ENCODE data around the gene TNNT1.

Gene TNNT1

DNA sequence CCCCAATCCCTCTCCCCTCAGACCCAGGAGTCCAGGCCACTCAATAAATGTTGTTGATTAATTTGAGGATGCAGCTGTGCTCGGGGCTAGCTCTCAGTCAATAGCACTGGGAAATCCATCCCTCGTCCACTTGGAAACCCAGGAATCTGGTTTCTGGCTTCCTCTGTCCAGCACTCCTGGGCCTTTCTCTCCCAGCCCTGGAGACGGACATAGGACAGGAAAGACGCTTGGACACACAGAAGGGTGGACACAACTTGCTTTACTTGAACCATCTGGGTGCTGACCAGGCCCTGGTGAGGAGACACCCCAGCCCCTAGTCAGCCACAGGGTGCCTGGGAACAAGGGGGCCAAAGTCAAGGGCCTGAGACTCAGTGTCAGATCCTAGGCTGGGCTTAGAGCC, 9.4 kb upstream of the TNNT1 start:
- no peaks in the 10 kb centered on the region for H3K36me3 ChIP-seq (ENCODE audit: control insufficient read depth in 2 of 2, insufficient read depth in 1 of 2, low read length in 2 of 2)
- H3K4me3 ChIP-seq (ENCODE audit: low read depth, low read length): no peak overlapping the region
- TF ChIP-seq ZBTB20 (tag by site-specific recombination; IDR thresholded peaks at IDR 0.05) (peak; percentile 79), ZNF792 (tag by site-specific recombination; IDR thresholded peaks at IDR 0.05) (no peak)
- TF ChIP-seq, protein P1, sequence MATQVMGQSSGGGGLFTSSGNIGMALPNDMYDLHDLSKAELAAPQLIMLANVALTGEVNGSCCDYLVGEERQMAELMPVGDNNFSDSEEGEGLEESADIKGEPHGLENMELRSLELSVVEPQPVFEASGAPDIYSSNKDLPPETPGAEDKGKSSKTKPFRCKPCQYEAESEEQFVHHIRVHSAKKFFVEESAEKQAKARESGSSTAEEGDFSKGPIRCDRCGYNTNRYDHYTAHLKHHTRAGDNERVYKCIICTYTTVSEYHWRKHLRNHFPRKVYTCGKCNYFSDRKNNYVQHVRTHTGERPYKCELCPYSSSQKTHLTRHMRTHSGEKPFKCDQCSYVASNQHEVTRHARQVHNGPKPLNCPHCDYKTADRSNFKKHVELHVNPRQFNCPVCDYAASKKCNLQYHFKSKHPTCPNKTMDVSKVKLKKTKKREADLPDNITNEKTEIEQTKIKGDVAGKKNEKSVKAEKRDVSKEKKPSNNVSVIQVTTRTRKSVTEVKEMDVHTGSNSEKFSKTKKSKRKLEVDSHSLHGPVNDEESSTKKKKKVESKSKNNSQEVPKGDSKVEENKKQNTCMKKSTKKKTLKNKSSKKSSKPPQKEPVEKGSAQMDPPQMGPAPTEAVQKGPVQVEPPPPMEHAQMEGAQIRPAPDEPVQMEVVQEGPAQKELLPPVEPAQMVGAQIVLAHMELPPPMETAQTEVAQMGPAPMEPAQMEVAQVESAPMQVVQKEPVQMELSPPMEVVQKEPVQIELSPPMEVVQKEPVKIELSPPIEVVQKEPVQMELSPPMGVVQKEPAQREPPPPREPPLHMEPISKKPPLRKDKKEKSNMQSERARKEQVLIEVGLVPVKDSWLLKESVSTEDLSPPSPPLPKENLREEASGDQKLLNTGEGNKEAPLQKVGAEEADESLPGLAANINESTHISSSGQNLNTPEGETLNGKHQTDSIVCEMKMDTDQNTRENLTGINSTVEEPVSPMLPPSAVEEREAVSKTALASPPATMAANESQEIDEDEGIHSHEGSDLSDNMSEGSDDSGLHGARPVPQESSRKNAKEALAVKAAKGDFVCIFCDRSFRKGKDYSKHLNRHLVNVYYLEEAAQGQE (tag by site-specific recombination; IDR thresholded peaks at IDR 0.05): peak; percentile 84
- ChIA-PET CTCF (interaction anchor here (0.6 to 4.5 kb wide), 7 partner anchors 12 to 474 kb away, joined by 3 to 107 read pairs (median 5); no protein-coding TSS in a partner anchor), POLR2A (interaction anchor here (0.8 to 2.8 kb wide), 3 partner anchors 15 to 249 kb away, joined by 3 to 19 read pairs (median 3); partner anchors contain the start of gene UBE2S)
- peaks cover 6% of the 10 kb centered on the region for H3K4me1 ChIP-seq (ENCODE audit: control insufficient read depth, insufficient read depth, low read length)
- no peaks in the 10 kb centered on the region for H3K9me3 ChIP-seq (ENCODE audit: control insufficient read depth, insufficient read depth, low read depth, low read length)
- no peak overlapping the region for H3K27ac ChIP-seq (ENCODE audit: extremely low read depth, low read depth, low read length)

DNA sequence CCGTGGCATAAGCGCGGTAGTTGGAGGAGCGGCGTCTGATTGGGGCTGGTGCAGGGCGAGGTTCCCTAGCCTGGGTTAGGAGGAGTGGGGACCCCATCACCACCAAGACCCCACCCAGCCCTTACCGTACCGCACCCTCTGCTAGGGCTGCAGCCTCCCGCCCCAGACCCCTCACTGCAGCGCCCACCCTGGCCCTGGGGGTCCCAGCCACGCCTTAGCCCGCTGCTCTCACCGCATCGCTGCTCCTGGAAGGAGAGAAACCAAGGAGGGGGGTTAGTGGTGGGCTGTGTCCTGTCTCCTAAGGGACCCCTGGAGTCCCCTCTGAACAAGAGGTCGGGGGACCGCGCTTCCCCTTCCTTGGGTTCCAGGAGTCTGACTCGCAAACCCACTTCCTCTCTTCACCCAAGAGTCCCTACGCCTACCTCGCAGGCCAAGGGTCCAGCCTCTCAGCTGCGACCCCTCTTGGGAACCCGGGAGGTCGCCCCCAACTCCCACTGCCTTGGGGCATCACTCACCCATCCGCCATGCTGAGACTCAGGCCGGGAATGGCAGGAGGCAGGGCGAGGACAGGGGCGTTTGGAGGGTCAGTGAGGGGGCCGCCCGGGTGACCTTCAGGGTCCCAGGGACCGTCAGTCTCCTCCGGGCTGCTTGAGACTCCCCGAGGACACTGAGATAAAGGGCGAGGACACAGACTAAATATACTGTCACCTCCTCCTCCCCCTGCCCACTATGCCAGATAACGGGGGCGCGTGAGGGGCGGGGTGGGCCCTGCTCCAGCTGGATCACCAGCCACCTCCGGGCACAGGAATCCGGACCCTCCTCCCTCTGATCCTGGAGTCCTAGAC, 8.3 kb upstream of the TNNT1 start, which contains the start of gene TNNI3:
Gene TNNI3, minus strand, starts transcription at position 669 of the 845 bp plus-strand sequence. Its CDS starts 143 bp downstream, at position 526.
- H3K4me3 ChIP-seq (ENCODE audit: low read depth, low read length): no peak within 1 kb of the TSS
- H3K27ac ChIP-seq (ENCODE audit: extremely low read depth, low read depth, low read length): no peak within 1 kb of the TSS
- no peaks in the 10 kb centered on the region for H3K9me3 ChIP-seq (ENCODE audit: control insufficient read depth, insufficient read depth, low read depth, low read length)
- ChIA-PET POLR2A (interaction anchor here (0.6 to 0.9 kb wide), 2 partner anchors 40 to 251 kb away, joined by 3 read pairs; partner anchors contain the start of genes PPP1R12C and UBE2S), CTCF (interaction anchor here (0.5 to 4.5 kb wide), 3 partner anchors 11 to 257 kb away, joined by 5 to 107 read pairs (median 5); no protein-coding TSS in a partner anchor)
- peaks cover 6% of the 10 kb centered on the region for H3K4me1 ChIP-seq (ENCODE audit: control insufficient read depth, insufficient read depth, low read length)
- TF ChIP-seq ZFHX2 (tag by site-specific recombination; conservative IDR thresholded peaks at IDR 0.05) (peak; percentile 68), KLF7 (tag by site-specific recombination; IDR thresholded peaks at IDR 0.05; ENCODE audit: borderline replicate concordance) (no peak), GLI2 (tag by site-specific recombination; IDR thresholded peaks at IDR 0.05; ENCODE audit: borderline replicate concordance, low read depth) (no peak), EGR2 (tag by site-specific recombination; IDR thresholded peaks at IDR 0.05; ENCODE audit: low read depth) (peak; percentile 23; the same call in 1 of the 2 replicates)
- no peaks in the 10 kb centered on the region for H3K36me3 ChIP-seq (ENCODE audit: control insufficient read depth in 2 of 2, insufficient read depth in 1 of 2, low read length in 2 of 2)

DNA sequence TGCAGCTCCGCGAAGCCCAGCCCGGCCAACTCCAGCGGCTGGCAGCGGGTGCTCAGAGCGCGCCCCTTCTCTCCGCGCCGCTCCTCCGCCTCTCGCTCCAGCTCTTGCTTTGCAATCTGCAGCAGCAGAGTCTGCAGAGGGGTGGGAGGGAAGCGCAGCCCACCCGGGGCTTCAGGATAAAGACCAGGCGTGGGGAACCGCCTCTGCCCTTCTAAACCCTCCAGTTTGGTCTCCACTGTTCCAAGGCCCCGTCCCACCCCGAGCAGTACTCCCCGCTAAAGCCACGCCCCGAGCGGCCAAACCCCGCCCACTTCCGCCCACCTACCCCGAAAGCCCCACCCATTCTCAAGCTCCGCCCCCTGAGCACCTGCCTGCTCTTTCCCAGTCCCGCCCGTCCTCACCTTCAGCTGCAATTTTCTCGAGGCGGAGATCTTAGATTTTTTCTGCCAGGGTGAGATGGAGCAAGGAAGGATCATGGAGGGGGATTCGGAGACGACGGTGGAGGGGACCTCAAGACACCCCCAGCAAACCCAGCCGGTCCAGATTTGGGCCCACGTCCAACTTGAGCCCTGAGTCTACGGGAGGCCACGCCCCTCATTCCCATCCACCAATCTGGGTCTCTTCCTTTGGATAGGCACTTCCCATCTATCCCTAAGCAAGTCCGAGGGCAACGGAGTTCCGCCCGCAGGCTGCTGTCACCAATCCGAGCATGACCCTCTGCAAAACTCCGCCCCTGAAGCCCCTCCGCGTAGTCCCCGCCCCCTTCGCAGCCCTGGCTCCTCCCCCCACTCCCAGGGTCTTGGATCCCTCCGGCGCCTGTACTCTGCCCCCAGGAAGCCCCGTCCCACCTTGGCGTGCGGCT, 7.4 kb upstream of the TNNT1 start:
- H3K4me3 ChIP-seq (ENCODE audit: low read depth, low read length): peak overlapping the region; percentile 7; the same call in 1 of the 2 replicates
- no peak overlapping the region for H3K27ac ChIP-seq (ENCODE audit: extremely low read depth, low read depth, low read length)
- CTCF ChIA-PET: interaction anchor here (0.8 to 1.2 kb wide), 3 partner anchors 10 to 498 kb away, joined by 3 to 6 read pairs (median 4); no protein-coding TSS in a partner anchor
- POLR2A ChIA-PET: interaction anchor here (0.6 to 1.2 kb wide), 5 partner anchors 10 to 101 kb away, joined by 3 to 6 read pairs (median 3); no protein-coding TSS in a partner anchor
- peaks cover 6% of the 10 kb centered on the region for H3K4me1 ChIP-seq (ENCODE audit: control insufficient read depth, insufficient read depth, low read length)
- no peaks in the 10 kb centered on the region for H3K9me3 ChIP-seq (ENCODE audit: control insufficient read depth, insufficient read depth, low read depth, low read length)
- H3K36me3 ChIP-seq (ENCODE audit: control insufficient read depth in 2 of 2, insufficient read depth in 1 of 2, low read length in 2 of 2): no peaks in the 10 kb centered on the region
- TF ChIP-seq ZFHX2 (tag by site-specific recombination; conservative IDR thresholded peaks at IDR 0.05) (peak; percentile 61), EGR2 (tag by site-specific recombination; IDR thresholded peaks at IDR 0.05; ENCODE audit: low read depth) (peak; percentile 59), ZNF529 (tag by site-specific recombination; IDR thresholded peaks at IDR 0.05; ENCODE audit: insufficient replicate concordance) (no peak), ZNF19 (tag by site-specific recombination; IDR thresholded peaks at IDR 0.05; ENCODE audit: low read depth) (no peak), IKZF3 (tag by site-specific recombination; IDR thresholded peaks at IDR 0.05) (0 out of 2 replicates have a peak, but pooled peaks have one; percentile 42), HOXA7 (CRISPR knock-in tag; IDR thresholded peaks at IDR 0.05; ENCODE audit: borderline replicate concordance) (no peak), KLF8 (tag by site-specific recombination; IDR thresholded peaks at IDR 0.05) (peak; percentile 88), WT1 (tag by site-specific recombination; IDR thresholded peaks at IDR 0.05) (no peak), KLF9 (tag by site-specific recombination; IDR thresholded peaks at IDR 0.05; ENCODE audit: low read depth) (0 out of 2 replicates have a peak, but pooled peaks have one; percentile 39), ZFP37 (tag by site-specific recombination; IDR thresholded peaks at IDR 0.05) (no peak), SP3 (tag by site-specific recombination; IDR thresholded peaks at IDR 0.05) (peak; percentile 82)
- TF ChIP-seq, protein P2, sequence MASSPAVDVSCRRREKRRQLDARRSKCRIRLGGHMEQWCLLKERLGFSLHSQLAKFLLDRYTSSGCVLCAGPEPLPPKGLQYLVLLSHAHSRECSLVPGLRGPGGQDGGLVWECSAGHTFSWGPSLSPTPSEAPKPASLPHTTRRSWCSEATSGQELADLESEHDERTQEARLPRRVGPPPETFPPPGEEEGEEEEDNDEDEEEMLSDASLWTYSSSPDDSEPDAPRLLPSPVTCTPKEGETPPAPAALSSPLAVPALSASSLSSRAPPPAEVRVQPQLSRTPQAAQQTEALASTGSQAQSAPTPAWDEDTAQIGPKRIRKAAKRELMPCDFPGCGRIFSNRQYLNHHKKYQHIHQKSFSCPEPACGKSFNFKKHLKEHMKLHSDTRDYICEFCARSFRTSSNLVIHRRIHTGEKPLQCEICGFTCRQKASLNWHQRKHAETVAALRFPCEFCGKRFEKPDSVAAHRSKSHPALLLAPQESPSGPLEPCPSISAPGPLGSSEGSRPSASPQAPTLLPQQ (tag by site-specific recombination; IDR thresholded peaks at IDR 0.05): no peak
- TF ChIP-seq, protein P3, sequence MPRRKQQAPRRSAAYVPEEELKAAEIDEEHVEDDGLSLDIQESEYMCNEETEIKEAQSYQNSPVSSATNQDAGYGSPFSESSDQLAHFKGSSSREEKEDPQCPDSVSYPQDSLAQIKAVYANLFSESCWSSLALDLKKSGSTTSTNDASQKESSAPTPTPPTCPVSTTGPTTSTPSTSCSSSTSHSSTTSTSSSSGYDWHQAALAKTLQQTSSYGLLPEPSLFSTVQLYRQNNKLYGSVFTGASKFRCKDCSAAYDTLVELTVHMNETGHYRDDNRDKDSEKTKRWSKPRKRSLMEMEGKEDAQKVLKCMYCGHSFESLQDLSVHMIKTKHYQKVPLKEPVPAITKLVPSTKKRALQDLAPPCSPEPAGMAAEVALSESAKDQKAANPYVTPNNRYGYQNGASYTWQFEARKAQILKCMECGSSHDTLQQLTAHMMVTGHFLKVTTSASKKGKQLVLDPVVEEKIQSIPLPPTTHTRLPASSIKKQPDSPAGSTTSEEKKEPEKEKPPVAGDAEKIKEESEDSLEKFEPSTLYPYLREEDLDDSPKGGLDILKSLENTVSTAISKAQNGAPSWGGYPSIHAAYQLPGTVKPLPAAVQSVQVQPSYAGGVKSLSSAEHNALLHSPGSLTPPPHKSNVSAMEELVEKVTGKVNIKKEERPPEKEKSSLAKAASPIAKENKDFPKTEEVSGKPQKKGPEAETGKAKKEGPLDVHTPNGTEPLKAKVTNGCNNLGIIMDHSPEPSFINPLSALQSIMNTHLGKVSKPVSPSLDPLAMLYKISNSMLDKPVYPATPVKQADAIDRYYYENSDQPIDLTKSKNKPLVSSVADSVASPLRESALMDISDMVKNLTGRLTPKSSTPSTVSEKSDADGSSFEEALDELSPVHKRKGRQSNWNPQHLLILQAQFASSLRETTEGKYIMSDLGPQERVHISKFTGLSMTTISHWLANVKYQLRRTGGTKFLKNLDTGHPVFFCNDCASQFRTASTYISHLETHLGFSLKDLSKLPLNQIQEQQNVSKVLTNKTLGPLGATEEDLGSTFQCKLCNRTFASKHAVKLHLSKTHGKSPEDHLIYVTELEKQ (tag by site-specific recombination; IDR thresholded peaks at IDR 0.05; ENCODE audit: borderline replicate concordance): no peak
